ENCODE data around the gene PWP2. TPM values are rescaled to one million over a fixed set of nuclear protein-coding genes. Genes with fewer than 3 reads are reported as not detected.
"Not testable (repeated sequence)": the region's sequence is repeated elsewhere in the genome, so short reads cannot be mapped to it uniquely, and the experiment has no call there.

Gene PWP2
- total RNA-seq (2.4 TPM), polyA plus RNA-seq (ENCODE audit: insufficient read depth in 1 of 8, insufficient read length in 8 of 8, low replicate concordance in 1 of 8) (10 to 100 TPM in 2 of 8 donors, 1 to 10 TPM in 5, not detected in 1; 1.1 to 13.3 (median 7.6) TPM)
- long read RNA-seq, donor 1: 0 reads
- long read RNA-seq, donor 2: 0 reads
- long read RNA-seq, donor 3: 0 reads
- long read RNA-seq, donor 4, partial matches to known transcripts: 0 of 3 reads
- long read RNA-seq, donor 4, other reads (novel, unspliced or antisense): 0 of 3 reads
- long read RNA-seq, donor 5: 0 reads
- long read RNA-seq, donor 6: 0 reads
- long read RNA-seq, donor 7, partial matches to known transcripts: 0 of 2 reads
- long read RNA-seq, donor 7, other reads (novel, unspliced or antisense): 0 of 2 reads
- long read RNA-seq, donor 8: 0 reads
- long read RNA-seq, donor 9, partial matches to known transcripts: 0 of 2 reads
- long read RNA-seq, donor 9, other reads (novel, unspliced or antisense): 0 of 2 reads
- long read RNA-seq, donor 10, partial matches to known transcripts: 0 of 3 reads
- long read RNA-seq, donor 10, other reads (novel, unspliced or antisense): 0 of 3 reads
- long read RNA-seq, donor 11: 0 reads

DNA sequence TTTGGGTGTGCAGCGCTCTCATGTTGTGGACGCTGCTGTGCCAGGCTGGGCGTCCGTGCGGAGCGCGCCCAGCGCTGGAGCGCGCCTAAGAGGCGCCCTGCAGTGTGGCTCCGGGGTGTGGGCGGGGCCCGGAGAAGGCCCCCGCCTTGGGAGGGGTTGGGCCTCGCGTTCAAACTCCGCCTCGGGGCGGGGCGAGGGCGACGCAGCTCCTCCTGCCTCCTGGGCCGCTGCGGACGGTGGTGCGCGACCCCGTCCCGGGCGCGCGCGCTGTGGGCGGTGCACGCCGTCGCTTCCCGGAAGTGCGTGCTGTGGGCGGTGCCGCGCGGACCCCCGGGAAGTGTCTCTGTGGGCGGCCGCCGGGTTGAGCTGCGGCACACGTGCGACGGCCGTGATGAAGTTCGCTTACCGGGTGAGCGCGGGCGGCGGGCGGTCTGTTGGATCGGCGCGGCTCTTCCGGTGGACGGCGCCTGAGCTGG, at the start of gene PWP2:
PWP2 (plus strand) TSS at position 374 of the 476 bp plus-strand sequence; CDS start at position 392, 18 bp downstream.
- H3K4me1 ChIP-seq (ENCODE audit: control insufficient read depth, insufficient read depth, low read length); DNase-seq; H3K27me3 ChIP-seq (ENCODE audit: control insufficient read depth, insufficient read depth, low read length); H3K27ac ChIP-seq (ENCODE audit: low read length); H3K36me3 ChIP-seq (ENCODE audit: control insufficient read depth, insufficient read depth, low read length); H3K9me3 ChIP-seq (replicated peaks; ENCODE audit: control insufficient read depth, low read depth, low read length): not testable (repeated sequence)
- H3K4me3 ChIP-seq (ENCODE audit: low read length): peak within 1 kb of the TSS; percentile 22
- WGBS (ENCODE audit: insufficient coverage): no CpG with 5 or more reads among the region's 66 CpGs

DNA sequence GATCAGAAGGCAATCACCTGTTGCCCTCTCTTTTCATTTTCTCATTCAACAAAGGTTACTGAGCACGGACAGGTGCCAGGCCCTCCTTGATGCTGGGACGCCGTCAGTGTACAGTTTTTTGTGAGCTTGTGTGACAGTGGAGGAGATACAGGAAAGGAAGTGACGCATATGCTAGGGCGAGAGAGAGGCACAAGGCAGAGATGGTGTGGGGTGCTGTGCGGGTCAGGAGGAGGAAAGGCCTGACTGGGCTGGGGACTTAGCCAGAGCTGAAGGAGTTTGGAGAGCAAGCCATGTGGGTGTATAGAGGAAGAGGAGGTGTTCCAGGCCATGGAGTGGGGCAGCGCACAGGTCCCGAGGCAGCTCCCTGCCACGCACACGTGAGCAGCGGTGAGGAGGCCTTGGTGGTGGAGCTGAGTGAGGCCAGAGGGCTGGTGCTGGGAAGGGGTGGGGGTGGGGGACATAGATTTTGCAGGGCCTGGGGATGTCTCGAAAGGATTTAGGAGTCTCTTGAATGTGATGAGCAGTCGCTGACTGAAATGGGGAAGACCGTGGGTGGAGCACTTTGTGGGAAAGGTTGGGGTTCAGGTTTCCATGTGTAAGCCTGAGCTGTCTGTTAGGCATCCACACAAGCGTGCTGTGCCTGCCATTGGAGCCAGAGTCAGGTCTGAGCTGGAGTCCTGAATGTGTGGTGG, 49.1 kb upstream of the PWP2 start:
- Histone ChIP-seq H3K4me1 (ENCODE audit: control insufficient read depth, insufficient read depth, low read length) (no peaks in the 10 kb centered on the region), H3K27ac (ENCODE audit: low read length) (no peak overlapping the region), H3K36me3 (ENCODE audit: control insufficient read depth, insufficient read depth, low read length) (peaks cover 31% of the 10 kb centered on the region), H3K27me3 (ENCODE audit: control insufficient read depth, insufficient read depth, low read length) (no peaks in the 10 kb centered on the region), H3K4me3 (ENCODE audit: low read length) (no peak overlapping the region), H3K9me3 (replicated peaks; ENCODE audit: control insufficient read depth, low read depth, low read length) (no peaks in the 10 kb centered on the region)
- 89% methylated on average over 14 of the region's 15 CpGs for WGBS (ENCODE audit: insufficient coverage)
- no peak for DNase-seq

DNA sequence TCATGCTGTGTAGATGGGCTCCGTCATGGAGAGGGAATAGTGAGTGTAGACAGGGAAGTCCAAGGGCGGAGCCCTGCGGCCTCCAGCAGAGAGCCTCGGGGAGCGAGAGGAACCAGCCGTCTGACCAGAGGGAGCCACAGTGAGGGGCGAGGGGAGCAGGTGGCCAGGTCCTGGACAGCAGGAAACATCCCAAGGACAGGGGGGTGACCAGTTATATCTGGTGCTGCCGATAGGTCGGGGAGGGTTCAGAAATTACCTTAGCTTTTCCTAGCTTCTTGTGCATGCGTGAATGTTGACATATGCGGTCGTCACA, 48.6 kb upstream of the PWP2 start:
- 77% methylated on average over 9 of the region's 12 CpGs for WGBS (ENCODE audit: insufficient coverage)
- Histone ChIP-seq H3K27ac (ENCODE audit: low read length) (no peak overlapping the region), H3K4me3 (ENCODE audit: low read length) (no peak overlapping the region), H3K9me3 (replicated peaks; ENCODE audit: control insufficient read depth, low read depth, low read length) (no peaks in the 10 kb centered on the region), H3K27me3 (ENCODE audit: control insufficient read depth, insufficient read depth, low read length) (no peaks in the 10 kb centered on the region), H3K4me1 (ENCODE audit: control insufficient read depth, insufficient read depth, low read length) (no peaks in the 10 kb centered on the region), H3K36me3 (ENCODE audit: control insufficient read depth, insufficient read depth, low read length) (peaks cover 34% of the 10 kb centered on the region)
- DNase-seq: no peak

DNA sequence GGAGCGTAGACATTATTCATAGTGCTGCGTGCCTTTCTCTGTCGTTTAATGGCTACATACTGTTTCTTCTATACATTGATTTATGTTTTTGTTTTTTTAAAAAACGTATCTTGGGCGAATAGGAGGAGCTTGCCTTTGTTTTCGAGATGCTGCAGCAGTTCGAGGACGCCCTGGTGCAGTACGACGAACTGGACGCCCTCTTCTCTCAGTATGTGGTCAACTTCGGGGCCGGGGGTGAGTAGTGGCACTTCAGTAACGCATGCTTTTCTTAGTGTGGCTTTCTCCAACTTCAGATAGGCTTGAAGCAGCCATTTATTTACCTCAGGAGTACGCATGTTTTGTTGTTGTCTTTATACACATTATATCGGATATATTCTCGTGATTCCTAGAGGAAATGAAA, 48.2 kb upstream of the PWP2 start:
- H3K4me3 ChIP-seq (ENCODE audit: low read length): no peak overlapping the region
- no peaks in the 10 kb centered on the region for H3K27me3 ChIP-seq (ENCODE audit: control insufficient read depth, insufficient read depth, low read length)
- H3K4me1 ChIP-seq (ENCODE audit: control insufficient read depth, insufficient read depth, low read length): no peaks in the 10 kb centered on the region
- no peak overlapping the region for H3K27ac ChIP-seq (ENCODE audit: low read length)
- peaks cover 34% of the 10 kb centered on the region for H3K36me3 ChIP-seq (ENCODE audit: control insufficient read depth, insufficient read depth, low read length)
- H3K9me3 ChIP-seq (replicated peaks; ENCODE audit: control insufficient read depth, low read depth, low read length): no peaks in the 10 kb centered on the region
- no peak for DNase-seq
- 81% methylated on average over 7 of the region's 17 CpGs for WGBS (ENCODE audit: insufficient coverage)

DNA sequence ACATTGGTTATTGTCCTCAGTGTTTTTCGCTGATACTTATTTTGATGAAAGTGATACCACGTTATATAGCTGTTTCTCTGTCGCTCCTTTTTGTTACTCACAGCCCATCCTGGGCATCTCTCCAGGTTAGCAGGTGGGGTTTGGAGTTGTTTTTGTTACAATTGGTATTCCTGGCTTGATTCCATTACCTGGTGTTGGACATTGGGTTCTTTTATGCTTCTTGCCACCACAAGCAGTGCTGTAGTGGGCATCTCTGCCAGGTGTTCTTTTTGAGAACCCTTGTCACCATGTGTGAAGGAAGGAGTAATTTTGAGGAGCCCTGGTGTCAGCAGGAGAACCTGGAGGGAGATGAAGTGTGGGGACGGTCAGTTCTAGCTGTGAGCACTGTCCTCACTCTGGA, 47.5 kb upstream of the PWP2 start:
- H3K4me1 ChIP-seq (ENCODE audit: control insufficient read depth, insufficient read depth, low read length): no peaks in the 10 kb centered on the region
- no peaks in the 10 kb centered on the region for H3K27me3 ChIP-seq (ENCODE audit: control insufficient read depth, insufficient read depth, low read length)
- DNase-seq: no peak
- H3K9me3 ChIP-seq (replicated peaks; ENCODE audit: control insufficient read depth, low read depth, low read length): no peaks in the 10 kb centered on the region
- no peak overlapping the region for H3K27ac ChIP-seq (ENCODE audit: low read length)
- peaks cover 39% of the 10 kb centered on the region for H3K36me3 ChIP-seq (ENCODE audit: control insufficient read depth, insufficient read depth, low read length)
- WGBS (ENCODE audit: insufficient coverage): 100% methylated on average over 1 of the region's 4 CpGs
- H3K4me3 ChIP-seq (ENCODE audit: low read length): no peak overlapping the region

DNA sequence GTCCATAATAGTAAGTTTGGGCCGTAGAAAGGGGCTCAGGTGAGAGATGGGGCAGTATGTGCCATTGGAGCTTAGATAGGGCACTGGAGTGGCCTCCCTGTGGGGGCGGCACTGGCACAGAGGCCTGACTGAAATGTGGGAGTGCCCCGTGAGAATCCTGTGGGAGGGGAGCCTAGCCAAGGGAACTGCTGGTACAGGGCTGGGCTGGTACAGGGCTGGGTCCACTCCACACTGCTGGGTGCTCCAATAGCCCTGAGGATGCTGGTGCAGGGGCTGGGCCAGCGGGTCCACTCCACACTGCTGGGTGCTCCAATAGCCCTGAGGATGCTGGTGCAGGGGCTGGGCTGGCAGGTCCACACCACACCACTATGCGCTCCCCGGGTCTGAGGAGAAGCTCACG, 44.8 kb upstream of the PWP2 start:
- Histone ChIP-seq H3K4me3 (ENCODE audit: low read length) (no peak overlapping the region), H3K4me1 (ENCODE audit: control insufficient read depth, insufficient read depth, low read length) (no peaks in the 10 kb centered on the region), H3K27me3 (ENCODE audit: control insufficient read depth, insufficient read depth, low read length) (no peaks in the 10 kb centered on the region), H3K27ac (ENCODE audit: low read length) (no peak overlapping the region), H3K36me3 (ENCODE audit: control insufficient read depth, insufficient read depth, low read length) (peaks cover 50% of the 10 kb centered on the region), H3K9me3 (replicated peaks; ENCODE audit: control insufficient read depth, low read depth, low read length) (no peaks in the 10 kb centered on the region)
- 83% methylated on average over 4 of the region's 7 CpGs for WGBS (ENCODE audit: insufficient coverage)
- DNase-seq: no peak

DNA sequence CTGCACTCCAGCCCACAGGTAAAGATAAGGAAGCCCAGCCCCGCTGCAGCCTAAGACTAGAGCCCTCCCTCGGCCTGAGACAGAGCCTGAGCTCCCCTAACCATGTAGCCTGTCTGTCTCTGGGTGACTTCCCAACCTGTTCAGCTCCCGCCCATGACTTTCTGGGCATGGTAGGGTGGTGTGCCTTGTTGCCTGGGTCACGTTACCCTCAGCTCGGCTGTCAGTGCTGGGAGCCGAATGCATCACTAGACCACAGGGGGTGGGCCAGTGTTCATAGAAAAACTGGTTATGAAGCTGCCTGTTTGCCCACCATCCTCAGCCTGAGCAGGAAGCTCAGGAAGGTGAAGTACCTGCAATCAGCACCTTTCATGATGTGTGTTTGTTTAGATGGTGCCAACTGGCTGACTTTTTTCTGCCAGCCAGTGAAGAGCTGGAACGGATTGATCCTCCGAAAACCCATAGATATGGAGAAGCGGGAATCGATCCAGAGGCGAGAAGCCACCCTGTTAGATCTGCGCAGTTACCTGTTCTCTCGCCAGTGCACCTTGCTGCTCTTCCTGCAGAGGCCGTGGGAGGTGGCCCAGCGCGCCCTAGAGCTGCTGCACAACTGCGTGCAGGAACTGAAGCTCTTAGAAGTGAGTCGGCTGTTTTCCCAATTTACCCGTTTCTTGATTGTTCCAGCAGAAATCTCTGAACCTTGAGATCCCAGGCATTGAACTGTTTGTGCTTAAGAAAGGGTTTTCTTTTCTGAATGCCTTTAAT, 43.9 kb upstream of the PWP2 start:
- Histone ChIP-seq H3K27ac (ENCODE audit: low read length) (no peak overlapping the region), H3K4me1 (ENCODE audit: control insufficient read depth, insufficient read depth, low read length) (no peaks in the 10 kb centered on the region), H3K9me3 (replicated peaks; ENCODE audit: control insufficient read depth, low read depth, low read length) (no peaks in the 10 kb centered on the region), H3K27me3 (ENCODE audit: control insufficient read depth, insufficient read depth, low read length) (no peaks in the 10 kb centered on the region), H3K4me3 (ENCODE audit: low read length) (no peak overlapping the region), H3K36me3 (ENCODE audit: control insufficient read depth, insufficient read depth, low read length) (peaks cover 50% of the 10 kb centered on the region)
- WGBS (ENCODE audit: insufficient coverage): 79% methylated on average over 16 of the region's 19 CpGs
- no peak for DNase-seq

DNA sequence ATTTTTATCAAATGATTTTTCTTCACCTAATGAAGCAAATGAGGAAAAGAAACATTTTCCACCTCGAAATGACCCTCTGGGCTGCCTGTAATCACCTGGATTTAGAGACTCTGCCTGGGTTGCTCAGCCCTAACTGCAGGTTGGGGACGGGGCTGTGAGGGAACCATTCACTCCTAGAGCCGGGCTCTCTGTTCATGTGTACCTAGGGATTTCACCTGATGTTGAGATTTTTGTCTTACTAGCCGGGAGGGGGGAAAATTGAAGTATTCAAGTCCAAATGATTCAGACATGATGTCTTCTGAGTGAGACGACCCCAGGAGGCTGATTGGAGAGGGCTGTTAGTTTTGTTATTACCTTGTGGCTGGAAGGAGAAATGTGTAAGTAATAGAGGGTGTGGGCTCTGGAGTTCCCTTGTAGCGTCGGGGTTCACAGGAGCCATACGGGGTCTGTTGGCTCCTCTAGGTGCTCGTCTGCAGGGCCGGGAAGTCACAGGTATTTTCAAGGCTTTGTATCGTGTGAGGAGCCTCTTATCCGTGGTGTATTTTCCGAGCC, 42.3 kb upstream of the PWP2 start:
- Histone ChIP-seq H3K36me3 (ENCODE audit: control insufficient read depth, insufficient read depth, low read length) (peaks cover 50% of the 10 kb centered on the region), H3K27ac (ENCODE audit: low read length) (no peak overlapping the region), H3K4me3 (ENCODE audit: low read length) (no peak overlapping the region), H3K9me3 (replicated peaks; ENCODE audit: control insufficient read depth, low read depth, low read length) (no peaks in the 10 kb centered on the region), H3K4me1 (ENCODE audit: control insufficient read depth, insufficient read depth, low read length) (no peaks in the 10 kb centered on the region), H3K27me3 (ENCODE audit: control insufficient read depth, insufficient read depth, low read length) (no peaks in the 10 kb centered on the region)
- DNase-seq: no peak
- WGBS (ENCODE audit: insufficient coverage): 90% methylated on average over 10 of the region's 13 CpGs

DNA sequence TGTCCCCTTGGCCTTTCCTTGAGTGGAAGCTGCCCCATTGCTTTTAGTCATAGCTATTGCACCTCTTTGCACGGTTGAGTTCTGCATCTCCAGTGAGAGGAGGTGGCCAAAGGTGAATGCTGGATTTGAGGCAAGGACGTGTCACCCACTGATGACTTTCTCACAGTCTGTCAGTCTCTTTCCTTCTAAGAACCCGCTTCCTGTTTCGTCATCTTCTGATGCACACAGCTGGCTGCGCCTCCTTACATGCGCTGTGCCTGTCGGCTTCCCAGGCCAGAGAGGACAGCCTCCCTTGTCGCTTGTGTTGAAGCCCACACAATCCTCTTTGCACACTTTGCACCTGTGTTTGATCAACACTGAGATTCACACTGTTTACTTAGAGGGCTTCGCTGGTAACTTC, 41.8 kb upstream of the PWP2 start:
- Histone ChIP-seq H3K36me3 (ENCODE audit: control insufficient read depth, insufficient read depth, low read length) (peaks cover 47% of the 10 kb centered on the region), H3K27me3 (ENCODE audit: control insufficient read depth, insufficient read depth, low read length) (no peaks in the 10 kb centered on the region), H3K27ac (ENCODE audit: low read length) (no peak overlapping the region), H3K4me3 (ENCODE audit: low read length) (no peak overlapping the region), H3K4me1 (ENCODE audit: control insufficient read depth, insufficient read depth, low read length) (no peaks in the 10 kb centered on the region), H3K9me3 (replicated peaks; ENCODE audit: control insufficient read depth, low read depth, low read length) (no peaks in the 10 kb centered on the region)
- DNase-seq: peak; percentile 28
- WGBS (ENCODE audit: insufficient coverage): 86% methylated on average over 8 of the region's 9 CpGs

All from muscle of leg (tissue), 16 donors.